ENCODE data around the gene SERINC2. TPM values are rescaled to one million over a fixed set of nuclear protein-coding genes. Genes with fewer than 3 reads are reported as not detected.

The SERINC2 gene
- total and polyA plus RNA-seq, 10 of the 15 experiments (the other 5 are each of a cell fraction or from before 2014, with no cell fraction given), result 0.02 to 9.4 (median 0.50) TPM

DNA sequence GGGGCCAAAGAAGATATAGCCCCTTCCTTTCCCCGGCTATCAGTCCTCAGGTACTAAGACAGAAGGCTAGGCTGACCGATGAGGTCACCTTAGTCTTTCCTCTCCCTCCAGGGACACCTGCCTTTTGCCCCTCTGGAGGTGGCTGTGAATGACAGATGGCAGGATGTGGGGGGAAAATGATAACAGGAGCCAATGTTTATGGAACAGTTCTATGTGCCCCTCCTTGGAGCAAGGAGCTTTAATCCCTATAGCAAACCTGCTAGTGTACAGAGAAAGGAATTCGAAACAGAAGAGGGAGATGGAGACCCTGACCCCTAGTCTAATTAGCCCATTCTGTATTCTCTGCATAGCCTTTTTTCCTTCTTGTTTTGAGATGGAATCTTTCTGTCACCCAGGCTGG is 28.1 kb downstream of the SERINC2 start (continued):
- TF ChIP-seq, protein P1, sequence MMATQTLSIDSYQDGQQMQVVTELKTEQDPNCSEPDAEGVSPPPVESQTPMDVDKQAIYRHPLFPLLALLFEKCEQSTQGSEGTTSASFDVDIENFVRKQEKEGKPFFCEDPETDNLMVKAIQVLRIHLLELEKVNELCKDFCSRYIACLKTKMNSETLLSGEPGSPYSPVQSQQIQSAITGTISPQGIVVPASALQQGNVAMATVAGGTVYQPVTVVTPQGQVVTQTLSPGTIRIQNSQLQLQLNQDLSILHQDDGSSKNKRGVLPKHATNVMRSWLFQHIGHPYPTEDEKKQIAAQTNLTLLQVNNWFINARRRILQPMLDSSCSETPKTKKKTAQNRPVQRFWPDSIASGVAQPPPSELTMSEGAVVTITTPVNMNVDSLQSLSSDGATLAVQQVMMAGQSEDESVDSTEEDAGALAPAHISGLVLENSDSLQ (IDR thresholded peaks at IDR 0.05), result no peak
- TF ChIP-seq PAX8 (IDR thresholded peaks at IDR 0.05), result no peak
- no peak for TF ChIP-seq TAF1 (IDR thresholded peaks at IDR 0.05; ENCODE audit: borderline replicate concordance, low read depth, low read length)
- TF ChIP-seq EP300 (IDR thresholded peaks at IDR 0.05; ENCODE audit: borderline replicate concordance in 1 of 2, control insufficient read depth in 1 of 2, low read depth in 2 of 2, low read length in 2 of 2), result no peak
- no peak for TF ChIP-seq NFYB (IDR thresholded peaks at IDR 0.05; ENCODE audit: insufficient read depth, low read depth, low read length)
- TF ChIP-seq SIX5 (IDR thresholded peaks at IDR 0.05; ENCODE audit: low read depth, low read length, severe bottlenecking), result no peak

DNA sequence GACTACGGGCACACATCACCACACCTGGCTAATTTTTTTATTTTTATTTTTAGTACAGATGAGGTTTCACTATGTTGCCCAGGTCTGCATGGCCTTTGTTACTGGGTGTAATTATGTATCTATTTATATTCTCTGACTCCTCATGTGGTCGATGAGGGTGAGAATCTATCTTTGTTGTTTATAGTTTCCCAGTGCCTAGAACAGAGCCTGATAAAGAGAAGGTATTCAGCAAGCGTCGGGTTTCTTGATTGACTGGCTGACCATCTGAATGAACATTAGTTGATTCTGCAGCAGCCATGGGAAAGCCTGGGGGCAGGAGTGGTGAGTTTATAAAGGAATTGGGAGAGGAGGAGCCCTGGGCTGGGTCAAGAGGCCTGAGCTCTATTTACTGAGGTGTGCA is 28.5 kb downstream of the SERINC2 start:
- Histone ChIP-seq H3K4me2 (ENCODE audit: control insufficient read depth, insufficient read depth) (0 out of 2 replicates have a peak overlapping the region, but pooled peaks have one; percentile 22), H3K27me3 (replicated peaks in 1 of 2; ENCODE audit: control insufficient read depth in 2 of 2, insufficient read depth in 2 of 2, low read length in 1 of 2) (no peaks in the 10 kb centered on the region), H3K79me2 (ENCODE audit: control insufficient read depth, insufficient read depth, low read length) (no peaks in the 10 kb centered on the region), H2AFZ (ENCODE audit: control insufficient read depth, low read depth, low read length) (no peak overlapping the region), H3K9me3 (replicated peaks; ENCODE audit: control insufficient read depth, insufficient read depth, low read length) (peaks cover 3% of the 10 kb centered on the region; the same call in 2 of the 3 replicates), H3K4me1 (ENCODE audit: control insufficient read depth, insufficient read depth, low read length) (no peaks in the 10 kb centered on the region), H4K20me1 (ENCODE audit: control insufficient read depth, insufficient read depth) (no peaks in the 10 kb centered on the region), H3K9ac (ENCODE audit: control insufficient read depth, insufficient read depth, low read length) (no peak overlapping the region), H3K27ac (ENCODE audit: control insufficient read depth, insufficient read depth) (no peak overlapping the region), H3K36me3 (ENCODE audit: control insufficient read depth in 2 of 2, insufficient read depth in 2 of 2, low read length in 1 of 2) (no peaks in the 10 kb centered on the region), H3K4me3 (no peak overlapping the region)
- POLR2A ChIA-PET, result interaction anchor here (0.9 to 3.2 kb wide), 4 partner anchors 16 to 70 kb away, joined by 3 to 12 read pairs (median 4); no protein-coding TSS in a partner anchor
- FAIRE-seq (no peak), ATAC-seq (peak; percentile 86), DNase-seq (ENCODE audit: low read depth, low spot score) (peak; percentile 28)
- SMC1A ChIA-PET (ENCODE audit: uncharacterized antibody, unreplicated experiment), result interaction anchor here (0.8 to 3.0 kb wide), 11 partner anchors 8 to 107 kb away, joined by 3 to 15 read pairs (median 5); no protein-coding TSS in a partner anchor
- RAD21 ChIA-PET (ENCODE audit: unreplicated experiment), result interaction anchor here (0.8 to 3.1 kb wide), 10 partner anchors 8 to 143 kb away, joined by 3 to 21 read pairs (median 6); no protein-coding TSS in a partner anchor
- CTCF ChIA-PET, result interaction anchor here (1.1 to 6.5 kb wide), 6 partner anchors 18 to 107 kb away, joined by 3 to 41 read pairs (median 8); no protein-coding TSS in a partner anchor
- no TSS peak for BruUV-seq (replicated peaks)
- WGBS (ENCODE audit: insufficient coverage, insufficient replicate concordance, low lambda C conversion rate, missing lambda C conversion rate), result 0% methylated on average over 4 of the region's 4 CpGs
- intact Hi-C loops (cut with micrococcal nuclease; ENCODE audit: unreplicated experiment) (loop anchor here (5.0 kb wide), 1 partner anchor 106 kb away; no protein-coding TSS in a partner anchor), in situ Hi-C loops (cut with MboI) (no loop called here)
- TF ChIP-seq, protein P2, sequence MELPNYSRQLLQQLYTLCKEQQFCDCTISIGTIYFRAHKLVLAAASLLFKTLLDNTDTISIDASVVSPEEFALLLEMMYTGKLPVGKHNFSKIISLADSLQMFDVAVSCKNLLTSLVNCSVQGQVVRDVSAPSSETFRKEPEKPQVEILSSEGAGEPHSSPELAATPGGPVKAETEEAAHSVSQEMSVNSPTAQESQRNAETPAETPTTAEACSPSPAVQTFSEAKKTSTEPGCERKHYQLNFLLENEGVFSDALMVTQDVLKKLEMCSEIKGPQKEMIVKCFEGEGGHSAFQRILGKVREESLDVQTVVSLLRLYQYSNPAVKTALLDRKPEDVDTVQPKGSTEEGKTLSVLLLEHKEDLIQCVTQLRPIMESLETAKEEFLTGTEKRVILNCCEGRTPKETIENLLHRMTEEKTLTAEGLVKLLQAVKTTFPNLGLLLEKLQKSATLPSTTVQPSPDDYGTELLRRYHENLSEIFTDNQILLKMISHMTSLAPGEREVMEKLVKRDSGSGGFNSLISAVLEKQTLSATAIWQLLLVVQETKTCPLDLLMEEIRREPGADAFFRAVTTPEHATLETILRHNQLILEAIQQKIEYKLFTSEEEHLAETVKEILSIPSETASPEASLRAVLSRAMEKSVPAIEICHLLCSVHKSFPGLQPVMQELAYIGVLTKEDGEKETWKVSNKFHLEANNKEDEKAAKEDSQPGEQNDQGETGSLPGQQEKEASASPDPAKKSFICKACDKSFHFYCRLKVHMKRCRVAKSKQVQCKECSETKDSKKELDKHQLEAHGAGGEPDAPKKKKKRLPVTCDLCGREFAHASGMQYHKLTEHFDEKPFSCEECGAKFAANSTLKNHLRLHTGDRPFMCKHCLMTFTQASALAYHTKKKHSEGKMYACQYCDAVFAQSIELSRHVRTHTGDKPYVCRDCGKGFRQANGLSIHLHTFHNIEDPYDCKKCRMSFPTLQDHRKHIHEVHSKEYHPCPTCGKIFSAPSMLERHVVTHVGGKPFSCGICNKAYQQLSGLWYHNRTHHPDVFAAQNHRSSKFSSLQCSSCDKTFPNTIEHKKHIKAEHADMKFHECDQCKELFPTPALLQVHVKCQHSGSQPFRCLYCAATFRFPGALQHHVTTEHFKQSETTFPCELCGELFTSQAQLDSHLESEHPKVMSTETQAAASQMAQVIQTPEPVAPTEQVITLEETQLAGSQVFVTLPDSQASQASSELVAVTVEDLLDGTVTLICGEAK (IDR thresholded peaks at IDR 0.05; ENCODE audit: borderline replicate concordance), result no peak
- TF ChIP-seq, protein P3, sequence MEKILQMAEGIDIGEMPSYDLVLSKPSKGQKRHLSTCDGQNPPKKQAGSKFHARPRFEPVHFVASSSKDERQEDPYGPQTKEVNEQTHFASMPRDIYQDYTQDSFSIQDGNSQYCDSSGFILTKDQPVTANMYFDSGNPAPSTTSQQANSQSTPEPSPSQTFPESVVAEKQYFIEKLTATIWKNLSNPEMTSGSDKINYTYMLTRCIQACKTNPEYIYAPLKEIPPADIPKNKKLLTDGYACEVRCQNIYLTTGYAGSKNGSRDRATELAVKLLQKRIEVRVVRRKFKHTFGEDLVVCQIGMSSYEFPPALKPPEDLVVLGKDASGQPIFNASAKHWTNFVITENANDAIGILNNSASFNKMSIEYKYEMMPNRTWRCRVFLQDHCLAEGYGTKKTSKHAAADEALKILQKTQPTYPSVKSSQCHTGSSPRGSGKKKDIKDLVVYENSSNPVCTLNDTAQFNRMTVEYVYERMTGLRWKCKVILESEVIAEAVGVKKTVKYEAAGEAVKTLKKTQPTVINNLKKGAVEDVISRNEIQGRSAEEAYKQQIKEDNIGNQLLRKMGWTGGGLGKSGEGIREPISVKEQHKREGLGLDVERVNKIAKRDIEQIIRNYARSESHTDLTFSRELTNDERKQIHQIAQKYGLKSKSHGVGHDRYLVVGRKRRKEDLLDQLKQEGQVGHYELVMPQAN (conservative IDR thresholded peaks at IDR 0.05), result no peak
- peak; percentile 52; the same call in 1 of the 2 replicates for TF ChIP-seq ATF7 (IDR thresholded peaks at IDR 0.05; ENCODE audit: low read depth)
- peak; percentile 69; the same call in 1 of the 2 replicates for TF ChIP-seq ZNF217 (IDR thresholded peaks at IDR 0.05)
- TF ChIP-seq, protein P1 (IDR thresholded peaks at IDR 0.05), result peak; percentile 75
- TF ChIP-seq MTA2 (IDR thresholded peaks at IDR 0.05; ENCODE audit: low read depth), result peak; percentile 64; the same call in 1 of the 2 replicates
- TF ChIP-seq MEF2B (IDR thresholded peaks at IDR 0.05; ENCODE audit: partially characterized antibody, poor library complexity, severe bottlenecking), result peak; percentile 79
- TF ChIP-seq BACH1 (IDR thresholded peaks at IDR 0.05; ENCODE audit: borderline replicate concordance), result no peak
